H1 (cell line): Measurements from ENCODE around the gene SELENOI. TPM values are rescaled to one million over a fixed set of nuclear protein-coding genes. Genes with fewer than 3 reads are reported as not detected.

Source experiments
- CHD2 ChIP-seq: IDR thresholded peaks from 2 replicates; pipeline ENCODE4 v1.6.1; 2012; ENCODE audit warnings: low read length, improper control_type of control experiment
- JUND ChIP-seq: IDR thresholded peaks from 2 replicates; pipeline ENCODE4 v1.6.1; 2011; ENCODE audit warnings: mild to moderate bottlenecking, improper control_type of control experiment, low read length
- RBBP5 ChIP-seq: IDR thresholded peaks from 2 replicates; pipeline ENCODE4 v1.7.1; 2012; ENCODE audit warnings: low read depth, mild to moderate bottlenecking, inconsistent platforms, low read length, moderate library complexity, borderline replicate concordance
- polyA plus RNA-seq, 7 experiments: library from polyadenylated mRNA; depleted of rRNA in 3 of 7; stranded (reverse) in 5 of 7; unstranded in 2 of 7; fragments of >200 nt in 5 of 7; fragments of 200-250 nt in 2 of 7; gene quantifications; 1 replicate in 5 of 7; 2 replicates in 1 of 7; 4 replicates in 1 of 7; pipeline versions ENCODE4 v1.2.1 to v1.2.3, GENCODE V29; 2011 to 2013; ENCODE audit warnings: missing spikeins in 2 of 7, mixed read lengths in 2 of 7
- total RNA-seq: library from RNA; stranded (reverse); fragmentation: NEBNext Ultra II Directional; extraction: Animal tissue kit (Norgen Biotek cat#: 25700); gene quantifications from 2 replicates; pipeline ENCODE4 v1.2.1, GENCODE V29; 2021

The SELENOI gene
- total and polyA plus RNA-seq, 2 of the 8 experiments (the other 6 are each of a cell fraction or from before 2014, with no cell fraction given): 15.9 to 63.8 TPM

DNA sequence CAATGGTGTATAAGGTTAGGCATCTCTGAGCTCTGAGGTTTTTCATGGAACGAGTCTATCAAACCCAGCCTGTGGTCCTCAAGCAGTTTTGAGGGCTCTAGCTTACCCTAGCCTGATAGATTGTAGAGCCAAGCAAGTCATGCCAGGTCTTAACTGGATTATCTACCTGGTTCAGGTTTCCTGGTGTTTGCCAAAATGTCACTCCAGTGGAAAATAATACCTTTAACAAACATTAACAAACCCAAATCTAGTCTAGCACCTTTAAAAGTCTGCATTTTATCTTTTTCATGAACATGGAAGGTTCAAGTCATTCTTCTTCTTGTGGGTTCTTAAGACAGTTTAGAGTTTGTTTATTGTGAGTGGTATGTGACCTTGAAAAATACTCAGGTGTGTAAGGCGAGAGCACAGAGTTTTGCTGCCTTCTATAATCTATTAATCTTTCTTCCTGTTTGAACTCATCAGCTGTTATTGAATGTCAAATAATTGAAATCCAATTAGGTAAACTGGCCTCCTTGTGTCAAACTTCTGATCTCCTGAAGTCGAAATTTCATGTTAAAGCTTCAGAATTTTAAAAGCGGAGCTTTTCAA is 14.0 kb downstream of the SELENOI start (continued):
- TF ChIP-seq CHD2 (no peak), JUND (no peak), RBBP5 (no peak)
